Natural killer cell (primary cell): ENCODE measurements around the gene CBFA2T3. TPM values are rescaled to one million over a fixed set of nuclear protein-coding genes. Genes with fewer than 3 reads are reported as not detected.

Experiments used
- ATAC-seq, 3 donors: fragments of 150-1000 bp in 2 of 3; fragments of 200-7000 bp in 1 of 3; cut with Tn5 transposase; 1 replicate in 1 of 3; 2 replicates in 2 of 3; pipeline ENCODE4 v1.10.0; 2021; ENCODE audit warnings: mild to moderate bottlenecking in 2 of 3, moderate library complexity in 2 of 3
- DNase-seq, 2 donors: peaks; one replicate each; pipeline versions ENCODE4 v3.0.0 to v3.0.0-alpha.2; 2013 to 2021; ENCODE audit warnings: mixed read lengths in 1 of 2
- H3K27ac ChIP-seq: one replicate; pipeline ENCODE4 v1.5.1; 2013; ENCODE audit warnings: mild to moderate bottlenecking, low read length
- H3K27me3 ChIP-seq: one replicate; pipeline ENCODE4 v1.6.1; 2013; ENCODE audit warnings: low read length; ENCODE audit not compliant: control insufficient read depth, insufficient read depth
- H3K36me3 ChIP-seq: one replicate; pipeline ENCODE4 v1.6.1; 2013; ENCODE audit warnings: low read length; ENCODE audit not compliant: control insufficient read depth, insufficient read depth
- H3K4me1 ChIP-seq: one replicate; pipeline ENCODE4 v1.6.1; 2013; ENCODE audit warnings: low read length; ENCODE audit not compliant: control insufficient read depth, insufficient read depth
- H3K4me3 ChIP-seq: one replicate; pipeline ENCODE4 v1.5.1; 2013; ENCODE audit warnings: low read length
- H3K9me3 ChIP-seq: one replicate; pipeline ENCODE4 v1.6.1; 2013; ENCODE audit warnings: low read length; ENCODE audit not compliant: control insufficient read depth, insufficient read depth
- H3K27ac Mint-ChIP-seq, 2 donors: one replicate each; pipeline ENCODE4 v1.8.0; 2022; ENCODE audit warnings: mild to moderate bottlenecking in 2 of 2, mixed read lengths in 2 of 2, moderate library complexity in 1 of 2
- H3K27me3 Mint-ChIP-seq, 2 donors: one replicate each; pipeline ENCODE4 v1.8.0; 2022; ENCODE audit warnings: low read depth in 2 of 2, mixed read lengths in 2 of 2
- H3K36me3 Mint-ChIP-seq: one replicate; pipeline ENCODE4 v1.8.0; 2022; ENCODE audit warnings: mixed read lengths
- H3K4me1 Mint-ChIP-seq, 2 donors: one replicate each; pipeline ENCODE4 v1.8.0; 2022; ENCODE audit warnings: mixed read lengths in 2 of 2
- H3K4me3 Mint-ChIP-seq: one replicate; pipeline ENCODE4 v1.8.0; 2022; ENCODE audit warnings: mild to moderate bottlenecking, moderate library complexity, mixed read lengths
- H3K9me3 Mint-ChIP-seq, 2 donors: one replicate each; pipeline ENCODE4 v1.8.0; 2022; ENCODE audit warnings: mixed read lengths in 2 of 2
- WGBS: methylation state at CpG from one replicate; pipeline ENCODE4 v1.1.7; 2013; ENCODE audit warnings: missing lambda C conversion rate; ENCODE audit not compliant: insufficient coverage; 5-methylcytosine and 5-hydroxymethylcytosine counted together
- intact Hi-C: fragments of 100-400 bp; cut with micrococcal nuclease; formaldehyde crosslinking; loops from one replicate; pipeline ENCODE4 v1.14.2; 2022
- total RNA-seq, 4 donors: library from RNA; stranded (reverse); fragments of 120-200 nt in 1 of 4; gene quantifications; one replicate each; pipeline versions ENCODE4 v1.2.3 to v1.2.4, GENCODE V29; 2013 to 2022
- TF ChIP-seq, protein P1 (sequence below): fragments of 200-600 bp; IDR thresholded peaks from one replicate; pipeline ENCODE4 v1.8.0; 2022; ENCODE audit warnings: antibody characterized with exemption

CBFA2T3 gene
- total RNA-seq, 3 donors from 2014 or later (not counting 1 experiment from before 2014, with no cell fraction given) = 2.5 to 7.8 (median 4.2) TPM

DNA sequence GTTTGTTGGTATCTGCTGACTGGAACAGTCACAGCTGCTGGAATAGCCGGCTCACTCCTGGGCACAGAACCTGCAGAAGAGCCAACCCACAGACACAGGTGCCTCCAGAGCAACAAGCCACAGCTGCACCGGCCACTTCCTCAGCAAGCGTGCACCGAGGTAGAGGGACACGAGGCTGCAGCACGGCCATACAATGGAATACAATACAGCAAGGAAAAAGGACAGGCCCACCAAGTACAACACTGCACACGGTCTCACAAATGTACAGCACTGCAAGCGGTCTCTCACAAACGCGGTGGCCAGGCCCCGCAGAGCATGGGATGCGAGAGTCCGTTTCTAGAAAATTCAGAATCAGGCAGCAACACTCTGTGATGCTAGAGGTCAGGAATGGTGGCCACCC lies 63.1 kb downstream of the CBFA2T3 start:
- Mint-ChIP-seq H3K4me3 (no peak overlapping the region), H3K4me1 (peaks cover 0 to 4% of the 10 kb centered on the region in 2 donors)
- WGBS = 93% methylated on average over 13 of the region's 13 CpGs

DNA sequence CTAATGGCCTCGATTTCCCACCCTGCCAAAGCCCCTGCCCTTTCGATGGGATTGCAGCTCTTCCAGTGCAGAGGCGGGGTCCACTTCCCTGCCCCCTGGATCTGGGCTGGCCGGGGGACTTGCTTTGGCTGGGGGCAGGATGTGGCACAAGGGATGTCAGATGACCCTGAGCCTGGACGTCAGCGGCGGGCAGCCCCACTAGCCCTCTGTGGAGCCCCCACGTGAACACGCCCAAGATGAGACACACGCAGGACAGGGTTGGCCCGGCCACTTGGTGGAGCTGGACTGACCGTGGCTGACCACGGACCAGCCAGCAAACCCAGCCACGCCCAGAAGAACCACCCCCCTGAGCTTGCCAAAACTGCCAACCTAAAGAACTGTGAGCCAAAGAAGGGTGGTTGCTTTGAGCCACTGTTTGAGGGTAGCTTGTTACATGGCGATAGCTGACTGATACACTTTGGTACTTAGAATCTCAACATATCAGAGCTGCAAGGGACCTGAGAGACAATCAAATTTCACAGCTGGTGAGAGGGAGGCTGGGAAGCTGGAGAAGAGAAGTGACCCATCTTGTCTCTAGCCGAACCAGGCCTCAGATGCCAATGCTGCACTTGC lies 63.9 kb downstream of the CBFA2T3 start:
- H3K36me3 ChIP-seq = no peaks in the 10 kb centered on the region
- no peaks in the 10 kb centered on the region for H3K27me3 ChIP-seq
- intact Hi-C loops = no loop called here
- no peaks in the 10 kb centered on the region for H3K4me1 ChIP-seq
- no peak overlapping the region for H3K27ac ChIP-seq
- H3K36me3 Mint-ChIP-seq = no peaks in the 10 kb centered on the region
- no peak overlapping the region for H3K4me3 Mint-ChIP-seq
- no peak for ATAC-seq
- TF ChIP-seq, protein P1, sequence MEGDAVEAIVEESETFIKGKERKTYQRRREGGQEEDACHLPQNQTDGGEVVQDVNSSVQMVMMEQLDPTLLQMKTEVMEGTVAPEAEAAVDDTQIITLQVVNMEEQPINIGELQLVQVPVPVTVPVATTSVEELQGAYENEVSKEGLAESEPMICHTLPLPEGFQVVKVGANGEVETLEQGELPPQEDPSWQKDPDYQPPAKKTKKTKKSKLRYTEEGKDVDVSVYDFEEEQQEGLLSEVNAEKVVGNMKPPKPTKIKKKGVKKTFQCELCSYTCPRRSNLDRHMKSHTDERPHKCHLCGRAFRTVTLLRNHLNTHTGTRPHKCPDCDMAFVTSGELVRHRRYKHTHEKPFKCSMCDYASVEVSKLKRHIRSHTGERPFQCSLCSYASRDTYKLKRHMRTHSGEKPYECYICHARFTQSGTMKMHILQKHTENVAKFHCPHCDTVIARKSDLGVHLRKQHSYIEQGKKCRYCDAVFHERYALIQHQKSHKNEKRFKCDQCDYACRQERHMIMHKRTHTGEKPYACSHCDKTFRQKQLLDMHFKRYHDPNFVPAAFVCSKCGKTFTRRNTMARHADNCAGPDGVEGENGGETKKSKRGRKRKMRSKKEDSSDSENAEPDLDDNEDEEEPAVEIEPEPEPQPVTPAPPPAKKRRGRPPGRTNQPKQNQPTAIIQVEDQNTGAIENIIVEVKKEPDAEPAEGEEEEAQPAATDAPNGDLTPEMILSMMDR = no peak
- H3K9me3 Mint-ChIP-seq = no peaks in the 10 kb centered on the region
- H3K27me3 Mint-ChIP-seq = peaks cover 5 to 6% of the 10 kb centered on the region in 2 donors
- 94% methylated on average over 16 of the region's 16 CpGs for WGBS
- no peaks in the 10 kb centered on the region for H3K9me3 ChIP-seq
- DNase-seq = no peak
- no peak overlapping the region for H3K4me3 ChIP-seq
- H3K27ac Mint-ChIP-seq = no peak overlapping the region
- peaks cover 0 to 4% of the 10 kb centered on the region in 2 donors for H3K4me1 Mint-ChIP-seq

More for the DNA sequence above, 63.1 kb downstream of the CBFA2T3 start:
- Mint-ChIP-seq H3K36me3 (no peaks in the 10 kb centered on the region), H3K27ac (no peak overlapping the region), H3K27me3 (peaks cover 5 to 6% of the 10 kb centered on the region in 2 donors), H3K9me3 (no peaks in the 10 kb centered on the region)
- H3K27me3 ChIP-seq = no peaks in the 10 kb centered on the region
- H3K36me3 ChIP-seq = no peaks in the 10 kb centered on the region
- no peaks in the 10 kb centered on the region for H3K4me1 ChIP-seq
- DNase-seq (no peak), ATAC-seq (no peak)
- TF ChIP-seq, protein P1 = no peak
- no peak overlapping the region for H3K27ac ChIP-seq
- intact Hi-C loops = no loop called here
- H3K9me3 ChIP-seq = no peaks in the 10 kb centered on the region
- H3K4me3 ChIP-seq = no peak overlapping the region

DNA sequence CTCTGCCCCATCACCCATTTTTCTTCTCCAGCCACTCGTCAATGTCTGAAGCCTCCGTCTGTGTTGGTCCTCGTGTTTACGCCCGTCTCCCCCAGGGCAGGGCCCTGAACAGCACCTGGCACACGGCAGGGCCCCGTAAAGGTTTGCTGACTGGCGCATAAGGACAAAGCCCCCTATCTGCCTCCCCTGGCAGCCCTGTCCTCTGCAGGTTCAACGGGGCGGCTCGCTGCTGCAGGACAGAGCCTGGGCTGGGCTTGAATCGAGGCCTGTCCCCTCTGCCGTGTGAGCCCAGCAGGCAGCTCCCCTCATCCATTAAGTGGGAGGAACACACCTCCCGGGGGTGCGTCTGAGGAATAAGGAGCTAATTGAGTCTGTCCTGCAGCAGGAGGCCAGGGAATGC lies 64.5 kb downstream of the CBFA2T3 start:
- Mint-ChIP-seq H3K9me3 (no peaks in the 10 kb centered on the region), H3K27ac (no peak overlapping the region), H3K4me1 (peaks cover 0 to 4% of the 10 kb centered on the region in 2 donors), H3K4me3 (no peak overlapping the region), H3K36me3 (no peaks in the 10 kb centered on the region), H3K27me3 (peaks cover 5 to 6% of the 10 kb centered on the region in 2 donors)
- Histone ChIP-seq H3K4me3 (no peak overlapping the region), H3K27ac (no peak overlapping the region), H3K36me3 (no peaks in the 10 kb centered on the region), H3K9me3 (no peaks in the 10 kb centered on the region), H3K27me3 (no peaks in the 10 kb centered on the region), H3K4me1 (no peaks in the 10 kb centered on the region)
- WGBS = 95% methylated on average over 15 of the region's 15 CpGs
- DNase-seq (no peak), ATAC-seq (no peak)
- TF ChIP-seq, protein P1 = no peak
- intact Hi-C loops = no loop called here

DNA sequence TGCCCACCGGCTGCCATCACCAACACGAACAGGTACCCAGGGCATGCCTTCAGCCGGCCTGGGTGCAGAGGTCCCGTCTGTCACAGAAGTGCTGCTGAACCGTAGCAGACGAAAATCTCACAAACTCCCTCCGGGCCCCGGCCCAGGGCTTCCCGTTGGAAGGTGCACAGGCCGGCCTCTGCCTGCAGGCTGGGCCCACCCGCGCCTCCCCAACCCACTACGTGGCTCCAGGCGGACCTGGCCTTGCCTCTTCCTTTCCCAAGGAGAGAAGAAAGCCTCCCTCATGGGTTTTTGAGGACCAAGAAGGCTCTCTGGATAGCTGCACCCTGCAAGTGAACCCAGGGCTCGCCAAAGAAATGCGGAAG lies 65.1 kb downstream of the CBFA2T3 start:
- H3K9me3 ChIP-seq = no peaks in the 10 kb centered on the region
- ATAC-seq (no peak), DNase-seq (no peak)
- 90% methylated on average over 16 of the region's 16 CpGs for WGBS
- H3K27me3 ChIP-seq = no peaks in the 10 kb centered on the region
- intact Hi-C loops = no loop called here
- H3K27ac Mint-ChIP-seq = no peak overlapping the region
- H3K27ac ChIP-seq = no peak overlapping the region
- H3K4me1 ChIP-seq = no peaks in the 10 kb centered on the region
- no peaks in the 10 kb centered on the region for H3K36me3 Mint-ChIP-seq
- no peaks in the 10 kb centered on the region for H3K36me3 ChIP-seq
- TF ChIP-seq, protein P1 = no peak
- H3K9me3 Mint-ChIP-seq = no peaks in the 10 kb centered on the region
- no peak overlapping the region for H3K4me3 ChIP-seq
- peaks cover 0 to 4% of the 10 kb centered on the region in 2 donors for H3K4me1 Mint-ChIP-seq
- H3K4me3 Mint-ChIP-seq = no peak overlapping the region
- H3K27me3 Mint-ChIP-seq = peaks cover 5 to 6% of the 10 kb centered on the region in 2 donors
